H1 (cell line): ENCODE measurements around the gene ATL3. TPM values are rescaled to one million over a fixed set of nuclear protein-coding genes. Genes with fewer than 3 reads are reported as not detected.
A peak's percentile ranks its signal among the peaks of the same experiment; 100 is the strongest.

ENCODE experiments used
- CTCF ChIA-PET: fragments of 300-600 bp; sonication (Branson Sonifier 250); formaldehyde crosslinking; loops from one replicate; lab custom pipeline; 2021; ENCODE audit not compliant: partially characterized antibody; lab: Charles Lee
- POLR2A ChIA-PET: fragments of 300-600 bp; sonication (Branson Sonifier 250); formaldehyde crosslinking; loops from one replicate; lab custom pipeline; 2021; ENCODE audit warnings: inconsistent platforms; ENCODE audit not compliant: partially characterized antibody; lab: Charles Lee
- DNase-seq, 2 experiments: peaks; one replicate each; pipeline versions ENCODE4 v3.0.0 to v3.0.0-alpha.2; 2010 to 2022; ENCODE audit warnings: low spot score in 2 of 2, low read depth in 1 of 2, mixed read lengths in 1 of 2
- FAIRE-seq: peaks from 2 replicates; lab custom pipeline; 2011; peaks lifted over from hg19 to GRCh38; lab: Jason Lieb, UNC
- H2AFZ ChIP-seq: 2 replicates; pipeline ENCODE4 v1.8.1; 2012; ENCODE audit warnings: low read length, inconsistent platforms
- H2AK5ac ChIP-seq: 2 replicates; pipeline ENCODE4 v1.6.1; 2013; ENCODE audit warnings: low read depth, low read length
- H2BK120ac ChIP-seq: replicated peaks from 2 replicates; pipeline ENCODE3; 2013; ENCODE audit warnings: low read depth, low read length, inconsistent platforms
- H2BK12ac ChIP-seq: 2 replicates; pipeline ENCODE4 v1.6.1; 2013; ENCODE audit warnings: low read depth, low read length
- H2BK15ac ChIP-seq: 2 replicates; pipeline ENCODE4 v1.6.1; 2013; ENCODE audit warnings: low read length
- H2BK20ac ChIP-seq: 2 replicates; pipeline ENCODE4 v1.6.1; 2013; ENCODE audit warnings: low read length
- H2BK5ac ChIP-seq: 2 replicates; pipeline ENCODE4 v1.6.1; 2013; ENCODE audit warnings: low read depth, low read length
- H3K14ac ChIP-seq: 2 replicates; pipeline ENCODE4 v1.6.1; 2013; ENCODE audit warnings: inconsistent platforms; ENCODE audit not compliant: insufficient read length
- H3K18ac ChIP-seq: 2 replicates; pipeline ENCODE4 v1.6.1; 2013; ENCODE audit warnings: low read length; ENCODE audit errors: extremely low read depth
- H3K23ac ChIP-seq: 2 replicates; pipeline ENCODE4 v1.6.1; 2013; ENCODE audit warnings: inconsistent platforms; ENCODE audit not compliant: insufficient read length
- H3K23me2 ChIP-seq: 2 replicates; pipeline ENCODE4 v1.6.1; 2013; ENCODE audit warnings: low read depth, low read length
- H3K27ac ChIP-seq: 2 replicates; pipeline ENCODE4 v1.6.1; 2011; ENCODE audit warnings: low read depth, low read length, inconsistent platforms
- H3K27me3 ChIP-seq, 4 experiments: replicated peaks in 1 of 4; 1 replicate in 1 of 4; 2 replicates in 3 of 4; pipeline versions ENCODE4 v1.6.1 to v1.8.1; 2011 to 2013; ENCODE audit warnings: low read length in 3 of 4, mild to moderate bottlenecking in 3 of 4, inconsistent platforms in 2 of 4, mixed read lengths in 2 of 4, moderate library complexity in 1 of 4; ENCODE audit not compliant: control insufficient read depth in 3 of 4, insufficient read depth in 3 of 4; ENCODE audit errors: extremely low read depth in 1 of 4
- H3K36me3 ChIP-seq, 4 experiments: 2 replicates each; pipeline versions ENCODE4 v1.6.1 to v1.8.1; 2011 to 2013; ENCODE audit warnings: mild to moderate bottlenecking in 4 of 4, low read length in 3 of 4, moderate library complexity in 2 of 4, control low read depth in 1 of 4, inconsistent platforms in 1 of 4; ENCODE audit not compliant: insufficient read depth in 4 of 4, control insufficient read depth in 2 of 4
- H3K4ac ChIP-seq: replicated peaks from 2 replicates; pipeline ENCODE3; 2013; ENCODE audit warnings: low read length, low read depth, mixed read lengths, inconsistent platforms; ENCODE audit not compliant: insufficient read length
- H3K4me1 ChIP-seq, 4 experiments: replicated peaks in 1 of 4; 1 replicate in 1 of 4; 2 replicates in 3 of 4; pipeline versions ENCODE4 v1.6.1 to v1.8.1; 2011 to 2013; ENCODE audit warnings: low read length in 3 of 4, inconsistent platforms in 2 of 4, mixed read lengths in 1 of 4; ENCODE audit not compliant: insufficient read depth in 4 of 4, control insufficient read depth in 3 of 4
- H3K4me2 ChIP-seq, 2 experiments: 2 replicates each; pipeline versions ENCODE4 v1.6.1 to v1.8.1; 2011 to 2013; ENCODE audit warnings: low read depth in 2 of 2, low read length in 2 of 2, control low read depth in 1 of 2, inconsistent platforms in 1 of 2, mild to moderate bottlenecking in 1 of 2; ENCODE audit not compliant: insufficient read depth in 1 of 2
- H3K4me3 ChIP-seq, 4 experiments: fragments of 200-600, 300-600 bp in 1 of 4; sonication (generic), shearing (Covaris generic), sonication (Bioruptor Twin) in 1 of 4; 2 replicates each; pipeline versions ENCODE4 v1.5.1 to v1.8.1; 2011 to 2016; ENCODE audit warnings: low read length in 4 of 4, low read depth in 3 of 4, control low read depth in 2 of 4, inconsistent platforms in 2 of 4, mild to moderate bottlenecking in 2 of 4, mixed read lengths in 1 of 4, moderate library complexity in 1 of 4; ENCODE audit not compliant: insufficient read depth in 2 of 4; ENCODE audit errors: extremely low read depth in 1 of 4
- H3K56ac ChIP-seq: replicated peaks from 2 replicates; pipeline ENCODE3; 2013; ENCODE audit warnings: low read depth, mild to moderate bottlenecking, mixed read lengths, low read length, inconsistent platforms; ENCODE audit not compliant: insufficient read length
- H3K79me1 ChIP-seq: 2 replicates; pipeline ENCODE4 v1.6.1; 2013; ENCODE audit warnings: low read depth, low read length, control low read depth
- H3K79me2 ChIP-seq, 2 experiments: 2 replicates each; pipeline versions ENCODE4 v1.6.1 to v1.8.1; 2012 to 2013; ENCODE audit warnings: low read length in 2 of 2, mild to moderate bottlenecking in 2 of 2, inconsistent platforms in 1 of 2; ENCODE audit not compliant: insufficient read depth in 2 of 2, control insufficient read depth in 1 of 2
- H3K9ac ChIP-seq, 4 experiments: replicated peaks in 1 of 4; 1 replicate in 1 of 4; 2 replicates in 3 of 4; pipeline versions ENCODE4 v1.6.1 to v1.8.1; 2011 to 2013; ENCODE audit warnings: low read depth in 3 of 4, low read length in 3 of 4, control low read depth in 2 of 4, mild to moderate bottlenecking in 2 of 4, moderate library complexity in 2 of 4, inconsistent platforms in 1 of 4; ENCODE audit errors: extremely low read depth in 1 of 4
- H3K9me3 ChIP-seq, 2 experiments: 2 replicates each; pipeline versions ENCODE4 v1.6.1 to v1.8.1; 2012 to 2013; ENCODE audit warnings: mild to moderate bottlenecking in 2 of 2, moderate library complexity in 2 of 2, control low read depth in 1 of 2, inconsistent platforms in 1 of 2, low read depth in 1 of 2, low read length in 1 of 2, mixed read lengths in 1 of 2; ENCODE audit not compliant: insufficient read depth in 2 of 2
- H4K20me1 ChIP-seq, 2 experiments: replicated peaks in 1 of 2; 2 replicates each; pipeline versions ENCODE3 to v1.8.1; 2011 to 2013; ENCODE audit warnings: inconsistent platforms in 2 of 2, low read length in 2 of 2, mild to moderate bottlenecking in 1 of 2; ENCODE audit not compliant: insufficient read depth in 2 of 2, control insufficient read depth in 1 of 2
- H4K5ac ChIP-seq: 2 replicates; pipeline ENCODE4 v1.6.1; 2013; ENCODE audit warnings: low read length, low read depth, mixed read lengths, inconsistent platforms; ENCODE audit not compliant: insufficient read length
- H4K8ac ChIP-seq: 2 replicates; pipeline ENCODE4 v1.8.0; 2013; ENCODE audit warnings: mild to moderate bottlenecking, moderate library complexity, low read length, inconsistent platforms; ENCODE audit not compliant: insufficient read depth; ENCODE audit errors: extremely low read depth
- H4K91ac ChIP-seq: replicated peaks from 2 replicates; pipeline ENCODE3; 2013; ENCODE audit warnings: low read length, mixed read lengths, inconsistent platforms; ENCODE audit not compliant: insufficient read length
- CREB1 ChIP-seq: IDR thresholded peaks from 2 replicates; pipeline ENCODE4 v1.6.1; 2012; ENCODE audit warnings: inconsistent platforms
- HDAC2 ChIP-seq, 2 experiments: fragments of 300-600 bp in 1 of 2; sonication (generic) in 1 of 2; IDR thresholded peaks; 2 replicates each; pipeline ENCODE4 v1.6.1; 2011 to 2012; ENCODE audit warnings: low read depth in 2 of 2, low read length in 2 of 2, mild to moderate bottlenecking in 2 of 2, moderate library complexity in 2 of 2, borderline replicate concordance in 1 of 2, inconsistent platforms in 1 of 2
- RAD21 ChIP-seq, 2 experiments: IDR thresholded peaks in 1 of 2; conservative IDR thresholded peaks in 1 of 2; 2 replicates each; pipeline ENCODE4 v1.6.1; 2011; ENCODE audit warnings: low read depth in 2 of 2, low read length in 2 of 2, improper control_type of control experiment in 1 of 2, inconsistent platforms in 1 of 2, mild to moderate bottlenecking in 1 of 2, moderate library complexity in 1 of 2
- SAP30 ChIP-seq: fragments of 300-600 bp; sonication (generic); IDR thresholded peaks from 2 replicates; pipeline ENCODE4 v1.7.1; 2012; ENCODE audit warnings: low read length, moderate library complexity, mild to moderate bottlenecking, inconsistent platforms; ENCODE audit not compliant: insufficient read depth, insufficient replicate concordance
- WGBS, 2 experiments: shearing (Covaris generic) in 1 of 2; methylation state at CpG; one replicate each; pipeline versions ENCODE4 v1.1.6 to v1.1.7; 2013 to 2015; ENCODE audit warnings: low lambda C conversion rate in 2 of 2, mixed read lengths in 2 of 2, inconsistent platforms in 1 of 2, low coverage in 1 of 2, missing lambda C conversion rate in 1 of 2; ENCODE audit not compliant: insufficient replicate concordance in 2 of 2, insufficient coverage in 1 of 2, insufficient read length in 1 of 2; ENCODE audit errors: extremely low coverage in 1 of 2, missing lambda C conversion rate in 1 of 2; 5-methylcytosine and 5-hydroxymethylcytosine counted together
- polyA plus RNA-seq, 7 experiments: library from polyadenylated mRNA; depleted of rRNA in 3 of 7; stranded (reverse) in 5 of 7; unstranded in 2 of 7; fragments of >200 nt in 5 of 7; fragments of 200-250 nt in 2 of 7; gene quantifications; 1 replicate in 5 of 7; 2 replicates in 1 of 7; 4 replicates in 1 of 7; pipeline versions ENCODE4 v1.2.1 to v1.2.3, GENCODE V29; 2011 to 2013; ENCODE audit warnings: missing spikeins in 2 of 7, mixed read lengths in 2 of 7
- total RNA-seq: library from RNA; stranded (reverse); fragmentation: NEBNext Ultra II Directional; extraction: Animal tissue kit (Norgen Biotek cat#: 25700); gene quantifications from 2 replicates; pipeline ENCODE4 v1.2.1, GENCODE V29; 2021
- TF ChIP-seq, protein P1 (sequence below), 3 experiments: IDR thresholded peaks; 1 replicate in 2 of 3; 2 replicates in 1 of 3; pipeline versions ENCODE4 v1.5.1 to v1.6.1; 2011; ENCODE audit warnings: low read length in 3 of 3, mild to moderate bottlenecking in 3 of 3, inconsistent platforms in 2 of 3, low read depth in 1 of 3, moderate library complexity in 1 of 3; ENCODE audit not compliant: insufficient read depth in 1 of 3; ENCODE audit errors: control extremely low read depth in 1 of 3

ATL3 gene
- total and polyA plus RNA-seq, 2 of the 8 experiments (the other 6 are each of a cell fraction or from before 2014, with no cell fraction given), result 7.8 to 24.5 TPM

DNA sequence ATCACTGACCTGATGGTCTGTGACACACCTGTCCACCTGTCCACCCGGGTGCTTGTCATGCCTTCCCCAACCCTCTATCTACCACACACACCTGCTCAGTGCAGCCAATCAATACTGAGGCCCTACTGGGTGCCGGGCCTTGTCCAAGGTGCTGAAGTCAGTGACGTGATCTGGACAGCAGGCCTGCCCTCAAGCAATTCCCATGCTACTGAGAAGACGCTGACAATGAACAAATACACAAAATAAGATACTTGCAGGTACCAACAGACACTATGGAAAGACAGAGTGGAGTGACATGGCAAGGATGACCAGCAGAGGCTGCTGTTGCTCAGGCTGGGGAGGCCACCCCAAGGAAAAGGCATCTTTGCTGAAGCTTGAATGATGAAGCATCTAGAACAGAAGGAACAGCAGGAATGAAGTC lies 78.2 kb downstream of the ATL3 start:
- WGBS, 2 experiments, result 80% methylated on average over 4 of the region's 4 CpGs; no CpG with 5 or more reads in 1 of the 2 experiments
- no peaks in the 10 kb centered on the region; a peak in 1 of 4 replicates for H3K79me2 ChIP-seq
- H3K4me1 ChIP-seq, result no peaks in the 10 kb centered on the region
- H4K8ac ChIP-seq, result no peak overlapping the region
- no peaks in the 10 kb centered on the region for H3K27me3 ChIP-seq
- H3K4me2 ChIP-seq, result no peak overlapping the region
- H2BK120ac ChIP-seq, result no peak overlapping the region
- H3K23me2 ChIP-seq, result no peaks in the 10 kb centered on the region
- POLR2A ChIA-PET, result interaction anchor here (1.0 to 1.1 kb wide), 2 partner anchors 10 to 18 kb away, joined by 3 to 4 read pairs; no protein-coding TSS in a partner anchor
- H4K20me1 ChIP-seq, result peaks cover 0 to 6% of the 10 kb centered on the region in 2 experiments
- peaks cover 4 to 51% (median 24%) of the 10 kb centered on the region in 4 experiments; a peak in 6 of 8 replicates for H3K36me3 ChIP-seq
- H3K14ac ChIP-seq, result no peak overlapping the region
- H3K27ac ChIP-seq, result no peak overlapping the region
- no peak overlapping the region for H2AK5ac ChIP-seq
- no peak overlapping the region for H3K23ac ChIP-seq
- no peak overlapping the region for H4K5ac ChIP-seq
- H2BK20ac ChIP-seq, result no peak overlapping the region
- FAIRE-seq, result no peak
- CTCF ChIA-PET, result interaction anchor here (0.7 to 2.9 kb wide), 16 partner anchors 9 to 297 kb away, joined by 3 to 15 read pairs (median 4); no protein-coding TSS in a partner anchor
- H3K18ac ChIP-seq, result no peak overlapping the region; the same call in 1 of the 2 replicates
- peak overlapping the region; percentile 41 for H4K91ac ChIP-seq
- H3K9ac ChIP-seq, result no peak overlapping the region
- H3K79me1 ChIP-seq, result peaks cover 4% of the 10 kb centered on the region; the same call in 1 of the 2 replicates
- no peak overlapping the region; the same call in 1 of the 2 replicates for H2BK5ac ChIP-seq
- H3K56ac ChIP-seq, result no peak overlapping the region
- H2BK12ac ChIP-seq, result no peak overlapping the region
- TF ChIP-seq, protein P1, sequence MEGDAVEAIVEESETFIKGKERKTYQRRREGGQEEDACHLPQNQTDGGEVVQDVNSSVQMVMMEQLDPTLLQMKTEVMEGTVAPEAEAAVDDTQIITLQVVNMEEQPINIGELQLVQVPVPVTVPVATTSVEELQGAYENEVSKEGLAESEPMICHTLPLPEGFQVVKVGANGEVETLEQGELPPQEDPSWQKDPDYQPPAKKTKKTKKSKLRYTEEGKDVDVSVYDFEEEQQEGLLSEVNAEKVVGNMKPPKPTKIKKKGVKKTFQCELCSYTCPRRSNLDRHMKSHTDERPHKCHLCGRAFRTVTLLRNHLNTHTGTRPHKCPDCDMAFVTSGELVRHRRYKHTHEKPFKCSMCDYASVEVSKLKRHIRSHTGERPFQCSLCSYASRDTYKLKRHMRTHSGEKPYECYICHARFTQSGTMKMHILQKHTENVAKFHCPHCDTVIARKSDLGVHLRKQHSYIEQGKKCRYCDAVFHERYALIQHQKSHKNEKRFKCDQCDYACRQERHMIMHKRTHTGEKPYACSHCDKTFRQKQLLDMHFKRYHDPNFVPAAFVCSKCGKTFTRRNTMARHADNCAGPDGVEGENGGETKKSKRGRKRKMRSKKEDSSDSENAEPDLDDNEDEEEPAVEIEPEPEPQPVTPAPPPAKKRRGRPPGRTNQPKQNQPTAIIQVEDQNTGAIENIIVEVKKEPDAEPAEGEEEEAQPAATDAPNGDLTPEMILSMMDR (IDR thresholded peaks at IDR 0.05; ENCODE audit: control extremely low read depth in 1 of 3, insufficient read depth in 1 of 3, low read depth in 1 of 3, low read length in 3 of 3), result peak; percentile 63 to 91 (median 75)
- TF ChIP-seq SAP30 (no peak), CREB1 (peak; percentile 43; the same call in 1 of the 2 replicates), RAD21 (IDR thresholded peaks at IDR 0.05 in 1 of 2, conservative IDR thresholded peaks at IDR 0.05 in 1 of 2; ENCODE audit: low read depth in 2 of 2, low read length in 2 of 2) (peak; percentile 78 to 82), HDAC2 (IDR thresholded peaks at IDR 0.05; ENCODE audit: borderline replicate concordance in 1 of 2, low read depth in 2 of 2, low read length in 2 of 2) (no peak)
- TF ChIP-seq, all 59 proteins: peak for 3
- Histone ChIP-seq H3K4me3 (no peak overlapping the region), H2BK15ac (no peak overlapping the region), H2AFZ (no peak overlapping the region), H3K9me3 (peaks cover 0 to 2% of the 10 kb centered on the region in 2 experiments; a peak in 2 of 4 replicates), H3K4ac (no peak overlapping the region)
- peak in 1 of 2 experiments; percentile 68 for DNase-seq
